Superior temporal gyrus (tissue), 1 donor: ENCODE measurements around the gene UBASH3A.

ENCODE experiments used
- DNase-seq: peaks from one replicate; pipeline ENCODE4 v3.0.0-alpha.2; 2016; ENCODE audit errors: extremely low spot score

The UBASH3A gene

GRCh38 chr21:42374864-42375499, 28.7 kb upstream of the UBASH3A start:
- DNase-seq, result no peak

GRCh38 chr21:42375506-42375905, 28.2 kb upstream of the UBASH3A start:
- no peak for DNase-seq

GRCh38 chr21:42375966-42376337, 27.8 kb upstream of the UBASH3A start:
- no peak for DNase-seq

- no peak for DNase-seq
Measured at GRCh38 chr21:42376338-42376982, 27.2 kb upstream of the UBASH3A start.

- no peak for DNase-seq
Measured at GRCh38 chr21:42377211-42377950, 26.3 kb upstream of the UBASH3A start.

- no peak for DNase-seq
Measured at GRCh38 chr21:42377951-42378340, 25.8 kb upstream of the UBASH3A start.

- DNase-seq, result no peak
Measured at GRCh38 chr21:42378418-42378817, 25.3 kb upstream of the UBASH3A start.

GRCh38 chr21:42379426-42380215, 24.1 kb upstream of the UBASH3A start:
- no peak for DNase-seq

GRCh38 chr21:42381347-42381984, 22.2 kb upstream of the UBASH3A start:
- DNase-seq, result no peak

GRCh38 chr21:42382915-42383314, 20.8 kb upstream of the UBASH3A start:
- DNase-seq, result no peak

GRCh38 chr21:42383331-42383730, 20.4 kb upstream of the UBASH3A start:
- DNase-seq, result no peak

- no peak for DNase-seq
Measured at GRCh38 chr21:42384156-42384945, 19.4 kb upstream of the UBASH3A start.

- no peak for DNase-seq
Measured at GRCh38 chr21:42384989-42385388, 18.7 kb upstream of the UBASH3A start.

GRCh38 chr21:42385619-42386018, 18.1 kb upstream of the UBASH3A start:
- DNase-seq, result no peak

GRCh38 chr21:42386034-42386591, 17.6 kb upstream of the UBASH3A start:
- no peak for DNase-seq

- no peak for DNase-seq
Measured at GRCh38 chr21:42387164-42387563, 16.5 kb upstream of the UBASH3A start.

GRCh38 chr21:42387843-42388340, 15.8 kb upstream of the UBASH3A start:
- no peak for DNase-seq

GRCh38 chr21:42388740-42389448, 14.8 kb upstream of the UBASH3A start:
- no peak for DNase-seq

GRCh38 chr21:42389449-42389835, 14.3 kb upstream of the UBASH3A start:
- no peak for DNase-seq

- no peak for DNase-seq
Measured at GRCh38 chr21:42390193-42390592, 13.5 kb upstream of the UBASH3A start.
